Glomerular visceral epithelial cell (primary cell): ENCODE results near the gene OR4N2.
"Not testable (repeated sequence)": the region's sequence is repeated elsewhere in the genome, so short reads cannot be mapped to it uniquely, and the experiment has no call there.

ENCODE experiments used
- DNase-seq: peaks from one replicate; pipeline ENCODE4 v3.0.0-alpha.2; 2016; ENCODE audit errors: extremely low spot score

OR4N2 gene

DNA sequence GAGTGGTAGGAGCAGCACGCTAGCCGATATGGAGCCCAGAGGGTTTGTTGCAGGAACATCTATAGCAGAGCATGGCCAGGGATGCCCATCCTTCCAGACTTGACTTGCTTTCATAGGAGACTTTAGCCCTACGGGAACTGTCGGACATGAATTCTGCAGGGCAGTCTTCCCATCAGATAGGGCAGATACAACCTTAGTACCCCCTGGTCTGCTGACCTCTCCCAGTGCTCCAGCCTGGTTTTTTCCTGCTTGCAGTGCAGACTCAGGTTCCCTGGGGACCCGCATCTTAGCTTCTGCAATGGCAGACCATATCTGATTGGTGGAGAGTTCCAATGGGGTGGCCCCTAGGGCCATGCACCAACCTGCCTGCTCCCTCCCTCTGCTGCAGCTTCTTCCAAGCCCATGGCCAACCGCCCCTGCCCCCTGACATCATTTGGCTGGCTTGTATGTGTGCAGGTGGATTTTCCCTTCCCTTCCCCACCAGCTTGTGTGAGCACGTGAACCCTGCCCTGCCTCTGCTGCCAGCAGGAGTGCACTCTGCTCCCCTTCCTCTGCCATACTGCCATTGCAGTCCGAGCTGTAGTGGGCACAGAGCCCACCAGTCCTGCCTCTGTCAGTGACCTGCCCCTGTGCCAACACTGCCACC lies 30.8 kb downstream of the OR4N2 start:
- DNase-seq: not testable (repeated sequence)

GRCh38 chr14:19838433-19838832 lies 34.9 kb downstream of the OR4N2 start:
- no peak for DNase-seq

- no peak for DNase-seq
These were observed 47.8 kb downstream of the OR4N2 start for GRCh38 chr14:19851365-19851764.

DNA sequence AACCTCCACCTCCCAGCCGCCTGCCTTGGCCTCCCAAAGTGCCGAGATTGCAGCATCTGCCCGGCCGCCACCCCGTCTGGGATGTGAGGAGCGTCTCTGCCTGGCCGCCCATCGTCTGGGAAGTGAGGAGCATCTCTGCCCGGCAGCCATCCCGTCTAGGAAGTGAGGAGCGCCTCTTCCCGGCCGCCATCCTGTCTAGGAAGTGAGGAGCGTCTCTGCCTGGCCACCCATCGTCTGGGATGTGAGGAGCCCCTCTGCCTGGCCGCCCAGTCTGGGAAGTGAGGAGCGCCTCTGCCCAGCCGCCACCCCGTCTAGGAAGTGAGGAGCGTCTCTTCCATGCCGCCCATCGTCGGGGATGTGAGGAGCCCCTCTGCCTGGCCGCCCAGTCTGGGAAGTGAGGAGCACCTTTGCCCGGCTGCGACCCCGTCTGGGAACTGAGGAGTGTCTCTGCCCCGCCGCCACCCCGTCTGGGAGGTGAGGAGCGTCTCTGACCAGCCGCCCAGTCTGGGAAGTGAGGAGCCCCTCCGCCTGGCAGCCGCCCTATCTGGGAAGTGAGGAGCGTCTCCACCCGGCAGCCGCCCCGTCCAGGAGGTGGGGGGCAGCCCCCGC lies 62.6 kb downstream of the OR4N2 start:
- not testable (repeated sequence) for DNase-seq

GRCh38 chr14:19873178-19873577 lies 69.6 kb downstream of the OR4N2 start:
- no peak for DNase-seq

DNA sequence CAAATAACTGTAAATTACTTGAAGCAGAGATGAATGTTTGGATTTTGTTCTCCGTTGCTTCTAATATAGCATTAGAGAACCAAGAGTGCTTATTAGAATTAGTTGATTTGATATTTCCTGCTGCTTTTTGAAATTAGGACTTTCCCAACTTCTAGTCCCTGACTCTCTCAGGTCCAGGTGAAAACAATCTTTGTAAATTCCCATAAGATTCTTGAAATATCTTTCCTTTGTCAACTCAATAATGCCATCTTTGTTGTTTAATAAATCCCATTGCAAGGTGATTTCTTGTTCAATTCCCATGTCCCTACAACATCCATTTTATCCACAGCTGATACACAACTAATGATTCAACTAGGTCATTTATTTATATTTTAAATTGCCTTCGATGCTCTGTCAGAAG lies 71.3 kb downstream of the OR4N2 start, which contains the start of gene OR4K2:
Gene OR4K2, plus strand, starts transcription at position 301 of the 400 bp plus-strand sequence. CDS start 1,126 bp downstream, outside the sequence.
- no peak for DNase-seq

DNA sequence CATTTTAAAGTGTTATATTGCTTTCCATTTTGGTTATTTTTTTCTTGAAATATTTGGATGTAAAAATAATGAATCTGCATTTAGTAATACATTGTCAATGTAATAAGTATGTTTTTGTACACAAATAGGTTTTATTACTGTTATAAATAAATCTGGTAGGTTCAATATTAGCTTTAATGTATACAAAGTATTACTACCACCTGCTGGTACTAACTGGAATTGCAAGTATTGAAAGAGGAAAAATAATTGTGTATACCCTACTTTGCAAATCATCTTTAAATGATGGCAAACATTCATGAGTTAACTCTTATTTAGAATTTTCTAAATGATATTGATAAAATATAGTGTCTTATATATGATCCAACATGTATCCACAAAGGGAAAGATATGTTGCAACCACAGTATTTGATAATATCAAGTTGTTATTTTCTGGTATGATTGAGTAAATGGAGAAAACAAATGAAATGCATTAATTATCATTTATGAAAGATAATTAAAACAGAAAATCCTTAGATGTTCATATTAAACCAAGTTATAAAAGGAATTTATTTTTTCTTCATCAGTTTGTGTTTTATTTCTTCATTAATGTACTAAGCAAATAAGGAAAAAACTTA lies 74.6 kb downstream of the OR4N2 start:
- DNase-seq: no peak
